ENCODE data around the gene RBP4.

Gene RBP4

DNA sequence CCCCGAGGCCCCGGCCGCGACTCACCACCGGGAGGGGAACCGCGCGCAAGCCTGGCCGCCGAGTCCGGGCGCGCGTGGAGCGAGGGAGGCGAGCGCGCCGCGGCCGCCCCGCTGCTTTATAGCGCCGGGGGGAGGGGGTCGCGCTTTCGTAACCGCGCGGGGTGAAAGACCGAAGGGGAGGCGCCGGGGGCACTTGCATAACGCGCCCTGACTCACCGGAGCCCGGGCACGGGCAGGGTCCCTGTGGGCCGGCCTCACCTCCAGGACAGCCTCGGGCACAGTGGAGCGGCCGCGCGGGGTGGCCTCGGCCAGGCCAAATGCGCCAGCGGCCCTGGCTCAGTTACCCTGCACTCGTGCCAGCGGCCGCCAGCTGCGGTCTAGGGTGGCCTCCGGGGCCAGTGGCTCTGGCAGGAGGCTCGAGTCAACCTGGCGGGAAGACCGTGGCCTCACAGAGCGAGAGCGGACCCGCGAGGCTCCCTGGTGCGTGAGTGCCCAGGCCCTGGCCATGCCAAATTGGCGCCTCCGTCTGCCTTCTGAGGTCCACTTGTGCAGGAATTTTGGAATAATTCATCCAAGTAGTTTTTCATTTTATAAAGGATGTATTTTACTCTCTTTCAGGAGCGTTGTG lies at the start of gene RBP4:
Gene RBP4, minus strand, starts transcription at position 90 of the 628 bp plus-strand sequence. CDS start 207 bp downstream, outside the sequence.
- no peak for DNase-seq
- peaks cover 0 to 19% (median 12%) of the 10 kb centered on the region in 4 donors for H3K4me1 ChIP-seq
- H3K27ac ChIP-seq, result no peak within 1 kb of the TSS
- H3K9me3 ChIP-seq, result no peaks in the 10 kb centered on the region
- H3K4me3 ChIP-seq, result peak within 1 kb of the TSS; percentile 37 to 47
- no peaks in the 10 kb centered on the region for H3K36me3 ChIP-seq
- intact Hi-C loops (cut with DNase I; ENCODE audit: low total_unique reads), result no loop called here
- H3K27me3 ChIP-seq, result peaks cover 0 to 33% of the 10 kb centered on the region in 2 donors
- no peak for TF ChIP-seq CTCF (IDR thresholded peaks at IDR 0.05)

- DNase-seq, result no peak
- no peaks in the 10 kb centered on the region for H3K36me3 ChIP-seq
- intact Hi-C loops (cut with DNase I; ENCODE audit: low total_unique reads), result no loop called here
- TF ChIP-seq CTCF (IDR thresholded peaks at IDR 0.05), result no peak
- H3K4me3 ChIP-seq, result no peak overlapping the region
- H3K27me3 ChIP-seq, result no peaks in the 10 kb centered on the region
- no peaks in the 10 kb centered on the region for H3K9me3 ChIP-seq
- no peak overlapping the region for H3K27ac ChIP-seq
- no peaks in the 10 kb centered on the region for H3K4me1 ChIP-seq
These were observed 38.8 kb upstream of the RBP4 start for GRCh38 chr10:93639791-93640190.

- no peaks in the 10 kb centered on the region for H3K27me3 ChIP-seq
- no peaks in the 10 kb centered on the region for H3K4me1 ChIP-seq
- no peak overlapping the region for H3K4me3 ChIP-seq
- no peak for DNase-seq
- no peaks in the 10 kb centered on the region for H3K9me3 ChIP-seq
- no peak for TF ChIP-seq CTCF (IDR thresholded peaks at IDR 0.05)
- no peaks in the 10 kb centered on the region for H3K36me3 ChIP-seq
- no peak overlapping the region for H3K27ac ChIP-seq
- intact Hi-C loops (cut with DNase I; ENCODE audit: low total_unique reads), result no loop called here
These were observed 29.9 kb upstream of the RBP4 start for GRCh38 chr10:93630625-93631557.

GRCh38 chr10:93629647-93630305 lies 28.7 kb upstream of the RBP4 start:
- Histone ChIP-seq H3K27ac (no peak overlapping the region), H3K36me3 (no peaks in the 10 kb centered on the region), H3K4me1 (no peaks in the 10 kb centered on the region), H3K9me3 (no peaks in the 10 kb centered on the region), H3K27me3 (no peaks in the 10 kb centered on the region), H3K4me3 (no peak overlapping the region)
- TF ChIP-seq CTCF (IDR thresholded peaks at IDR 0.05), result no peak
- no peak for DNase-seq
- intact Hi-C loops (cut with DNase I; ENCODE audit: low total_unique reads), result no loop called here

DNA sequence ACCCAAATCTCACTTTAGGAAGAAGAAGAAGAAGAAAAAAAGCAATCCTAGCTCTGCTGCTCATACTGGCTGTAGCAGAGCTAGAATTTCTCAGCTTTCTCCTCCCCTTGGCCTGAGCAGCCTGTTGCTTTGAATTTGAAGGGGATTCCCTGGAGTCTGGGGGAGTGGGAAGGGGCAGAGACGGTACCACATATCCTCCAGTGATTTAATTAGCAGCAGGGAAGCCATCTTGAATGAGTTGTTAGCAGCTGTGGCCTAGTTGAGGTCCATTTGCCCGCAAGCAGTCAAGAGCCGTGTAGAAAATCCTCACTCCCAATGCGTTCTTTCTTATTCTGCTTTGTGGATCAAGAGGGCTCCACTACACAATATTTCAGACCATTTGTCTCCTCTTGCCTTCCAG lies 27.8 kb upstream of the RBP4 start:
- Histone ChIP-seq H3K4me3 (no peak overlapping the region), H3K27ac (no peak overlapping the region), H3K4me1 (no peaks in the 10 kb centered on the region), H3K9me3 (no peaks in the 10 kb centered on the region), H3K27me3 (no peaks in the 10 kb centered on the region), H3K36me3 (no peaks in the 10 kb centered on the region)
- TF ChIP-seq CTCF (IDR thresholded peaks at IDR 0.05), result no peak
- intact Hi-C loops (cut with DNase I; ENCODE audit: low total_unique reads), result no loop called here
- DNase-seq, result no peak
